PFSK-1 (cell line): ENCODE data around the gene SPEF2.

Experiments used
- FOXP2 ChIP-seq: optimal IDR thresholded peaks from 2 replicates; pipeline ENCODE3; 2011; ENCODE audit warnings: borderline replicate concordance, control low read depth, inconsistent platforms; ENCODE audit not compliant: insufficient read depth; ENCODE audit errors: extremely low read length, extremely low read depth
- POLR2AphosphoS5 ChIP-seq: IDR thresholded peaks from 2 replicates; pipeline ENCODE4 v1.6.1; 2012; ENCODE audit warnings: low read depth, mild to moderate bottlenecking, control low read depth, low read length, moderate library complexity
- SIN3A ChIP-seq: IDR thresholded peaks from 2 replicates; pipeline ENCODE4 v1.6.1; 2012; ENCODE audit warnings: mild to moderate bottlenecking, low read length, moderate library complexity, borderline replicate concordance; ENCODE audit not compliant: insufficient read depth
- TAF1 ChIP-seq: IDR thresholded peaks from 2 replicates; pipeline ENCODE4 v1.6.1; 2012; ENCODE audit warnings: low read length, control low read depth, borderline replicate concordance; ENCODE audit not compliant: insufficient read depth
- TF ChIP-seq, protein P1 (sequence below), 2 experiments: IDR thresholded peaks; 2 replicates each; pipeline versions ENCODE4 v1.6.1 to v1.8.0; 2011 to 2012; ENCODE audit warnings: low read depth in 2 of 2, low read length in 2 of 2, control low read depth in 1 of 2, inconsistent platforms in 1 of 2, mild to moderate bottlenecking in 1 of 2, moderate library complexity in 1 of 2; ENCODE audit not compliant: insufficient read depth in 1 of 2

DNA sequence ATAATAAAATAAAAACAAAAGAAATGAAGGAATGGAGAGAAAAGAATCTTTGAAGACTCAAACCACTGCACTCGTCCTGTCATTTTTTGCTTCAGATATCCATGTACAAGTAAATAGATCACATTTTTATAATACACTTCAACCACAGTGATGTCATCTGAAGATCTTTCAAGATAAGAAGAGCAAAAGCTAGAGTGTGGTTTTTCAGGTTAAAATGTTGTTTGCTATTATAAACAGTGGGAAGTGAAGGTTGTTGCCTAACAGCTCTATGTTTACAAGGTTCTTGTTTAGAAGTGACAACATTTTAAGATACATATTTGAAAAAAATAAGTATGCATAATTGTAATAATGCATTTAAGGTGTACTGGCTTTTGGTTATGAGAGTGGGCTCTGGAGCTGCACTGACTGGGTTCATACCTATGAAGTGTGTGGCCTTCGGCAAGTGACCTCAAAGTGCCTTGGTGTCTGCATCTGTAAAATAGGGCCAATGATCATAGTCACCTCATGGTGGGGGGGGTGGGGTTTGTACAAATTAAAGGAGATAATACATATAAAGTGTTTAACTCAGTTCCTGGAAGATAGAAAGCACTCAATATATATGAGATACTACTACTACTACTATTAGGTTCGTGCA, 193.6 kb downstream of the SPEF2 start:
- TF ChIP-seq TAF1 (no peak), POLR2AphosphoS5 (no peak), SIN3A (no peak), FOXP2 (no peak)
- TF ChIP-seq, protein P1, sequence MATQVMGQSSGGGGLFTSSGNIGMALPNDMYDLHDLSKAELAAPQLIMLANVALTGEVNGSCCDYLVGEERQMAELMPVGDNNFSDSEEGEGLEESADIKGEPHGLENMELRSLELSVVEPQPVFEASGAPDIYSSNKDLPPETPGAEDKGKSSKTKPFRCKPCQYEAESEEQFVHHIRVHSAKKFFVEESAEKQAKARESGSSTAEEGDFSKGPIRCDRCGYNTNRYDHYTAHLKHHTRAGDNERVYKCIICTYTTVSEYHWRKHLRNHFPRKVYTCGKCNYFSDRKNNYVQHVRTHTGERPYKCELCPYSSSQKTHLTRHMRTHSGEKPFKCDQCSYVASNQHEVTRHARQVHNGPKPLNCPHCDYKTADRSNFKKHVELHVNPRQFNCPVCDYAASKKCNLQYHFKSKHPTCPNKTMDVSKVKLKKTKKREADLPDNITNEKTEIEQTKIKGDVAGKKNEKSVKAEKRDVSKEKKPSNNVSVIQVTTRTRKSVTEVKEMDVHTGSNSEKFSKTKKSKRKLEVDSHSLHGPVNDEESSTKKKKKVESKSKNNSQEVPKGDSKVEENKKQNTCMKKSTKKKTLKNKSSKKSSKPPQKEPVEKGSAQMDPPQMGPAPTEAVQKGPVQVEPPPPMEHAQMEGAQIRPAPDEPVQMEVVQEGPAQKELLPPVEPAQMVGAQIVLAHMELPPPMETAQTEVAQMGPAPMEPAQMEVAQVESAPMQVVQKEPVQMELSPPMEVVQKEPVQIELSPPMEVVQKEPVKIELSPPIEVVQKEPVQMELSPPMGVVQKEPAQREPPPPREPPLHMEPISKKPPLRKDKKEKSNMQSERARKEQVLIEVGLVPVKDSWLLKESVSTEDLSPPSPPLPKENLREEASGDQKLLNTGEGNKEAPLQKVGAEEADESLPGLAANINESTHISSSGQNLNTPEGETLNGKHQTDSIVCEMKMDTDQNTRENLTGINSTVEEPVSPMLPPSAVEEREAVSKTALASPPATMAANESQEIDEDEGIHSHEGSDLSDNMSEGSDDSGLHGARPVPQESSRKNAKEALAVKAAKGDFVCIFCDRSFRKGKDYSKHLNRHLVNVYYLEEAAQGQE (IDR thresholded peaks at IDR 0.05; ENCODE audit: insufficient read depth in 1 of 2, low read depth in 2 of 2, low read length in 2 of 2): no peak
